ENCODE results near the gene EXPH5.

Gene EXPH5

GRCh38 chr11:108496643-108497256 is 96.8 kb downstream of the EXPH5 start:
- Mint-ChIP-seq H3K4me1 (peaks cover 31% of the 10 kb centered on the region), H3K9me3 (no peaks in the 10 kb centered on the region), H3K4me3 (peak overlapping the region; percentile 82), H3K27ac (peak overlapping the region; percentile 96), H3K36me3 (peaks cover 6% of the 10 kb centered on the region)
- DNase-seq (ENCODE audit: low spot score in 2 of 2) (no peak), ATAC-seq (no peak)

GRCh38 chr11:108495326-108495725 is 98.2 kb downstream of the EXPH5 start:
- Mint-ChIP-seq H3K4me1 (peaks cover 31% of the 10 kb centered on the region), H3K9me3 (no peaks in the 10 kb centered on the region), H3K4me3 (no peak overlapping the region), H3K27ac (no peak overlapping the region), H3K36me3 (peaks cover 6% of the 10 kb centered on the region)
- DNase-seq (ENCODE audit: low spot score in 2 of 2): no peak
- ATAC-seq: no peak

GRCh38 chr11:108494182-108494581 is 99.4 kb downstream of the EXPH5 start:
- Mint-ChIP-seq H3K36me3 (peaks cover 11% of the 10 kb centered on the region), H3K9me3 (no peaks in the 10 kb centered on the region), H3K27ac (no peak overlapping the region), H3K4me3 (no peak overlapping the region), H3K4me1 (peaks cover 31% of the 10 kb centered on the region)
- ATAC-seq (no peak), DNase-seq (ENCODE audit: low spot score in 2 of 2) (no peak)

- DNase-seq (ENCODE audit: low spot score in 2 of 2) (no peak), ATAC-seq (no peak)
- no peak overlapping the region for H3K27ac Mint-ChIP-seq
- H3K4me3 Mint-ChIP-seq: no peak overlapping the region
- peaks cover 23% of the 10 kb centered on the region for H3K4me1 Mint-ChIP-seq
- H3K9me3 Mint-ChIP-seq: no peaks in the 10 kb centered on the region
- peaks cover 20% of the 10 kb centered on the region for H3K36me3 Mint-ChIP-seq
Measured at GRCh38 chr11:108491936-108492335, 101.6 kb downstream of the EXPH5 start.

GRCh38 chr11:108486828-108487227 is 106.7 kb downstream of the EXPH5 start:
- Mint-ChIP-seq H3K27ac (peak overlapping the region; percentile 11), H3K9me3 (no peaks in the 10 kb centered on the region), H3K4me3 (no peak overlapping the region), H3K36me3 (peaks cover 56% of the 10 kb centered on the region), H3K4me1 (no peaks in the 10 kb centered on the region)
- ATAC-seq: no peak
- no peak for DNase-seq (ENCODE audit: low spot score in 2 of 2)

- no peak overlapping the region for H3K4me3 Mint-ChIP-seq
- peaks cover 61% of the 10 kb centered on the region for H3K36me3 Mint-ChIP-seq
- no peaks in the 10 kb centered on the region for H3K9me3 Mint-ChIP-seq
- H3K4me1 Mint-ChIP-seq: no peaks in the 10 kb centered on the region
- no peak for DNase-seq (ENCODE audit: low spot score in 2 of 2)
- no peak for ATAC-seq
- H3K27ac Mint-ChIP-seq: peak overlapping the region; percentile 11
Measured at GRCh38 chr11:108486331-108486730, 107.2 kb downstream of the EXPH5 start.

- ATAC-seq (no peak), DNase-seq (ENCODE audit: low spot score in 2 of 2) (no peak)
- peaks cover 69% of the 10 kb centered on the region for H3K36me3 Mint-ChIP-seq
- H3K4me3 Mint-ChIP-seq: no peak overlapping the region
- H3K27ac Mint-ChIP-seq: no peak overlapping the region
- H3K4me1 Mint-ChIP-seq: no peaks in the 10 kb centered on the region
- H3K9me3 Mint-ChIP-seq: no peaks in the 10 kb centered on the region
Measured at GRCh38 chr11:108483163-108483562, 110.4 kb downstream of the EXPH5 start.

- Mint-ChIP-seq H3K4me1 (no peaks in the 10 kb centered on the region), H3K9me3 (no peaks in the 10 kb centered on the region), H3K36me3 (peaks cover 52% of the 10 kb centered on the region), H3K27ac (no peak overlapping the region), H3K4me3 (no peak overlapping the region)
- DNase-seq (ENCODE audit: low spot score in 2 of 2) (no peak), ATAC-seq (no peak)
Measured at GRCh38 chr11:108474664-108475463, 118.7 kb downstream of the EXPH5 start.

- Mint-ChIP-seq H3K4me1 (no peaks in the 10 kb centered on the region), H3K4me3 (no peak overlapping the region), H3K9me3 (no peaks in the 10 kb centered on the region), H3K27ac (no peak overlapping the region), H3K36me3 (peaks cover 38% of the 10 kb centered on the region)
- DNase-seq (ENCODE audit: low spot score in 2 of 2): no peak
- no peak for ATAC-seq
Measured at GRCh38 chr11:108472681-108473080, 120.9 kb downstream of the EXPH5 start.

- no peak for DNase-seq (ENCODE audit: low spot score in 2 of 2)
- Mint-ChIP-seq H3K27ac (no peak overlapping the region), H3K4me3 (peak overlapping the region; percentile 91), H3K36me3 (no peaks in the 10 kb centered on the region), H3K4me1 (peaks cover 6% of the 10 kb centered on the region), H3K9me3 (no peaks in the 10 kb centered on the region)
- ATAC-seq: no peak
Measured at GRCh38 chr11:108468478-108468864, 125.1 kb downstream of the EXPH5 start.

GRCh38 chr11:108467091-108467823 is 126.3 kb downstream of the EXPH5 start, which contains the start of gene C11orf65:
C11orf65 (minus strand) TSS chr11:108467529; CDS start chr11:108461559, 5,970 bp downstream.
- H3K9me3 Mint-ChIP-seq: no peaks in the 10 kb centered on the region
- peak; percentile 99 for ATAC-seq
- peak within 1 kb of the TSS; percentile 98 for H3K27ac Mint-ChIP-seq
- DNase-seq (ENCODE audit: low spot score in 2 of 2): peak; percentile 81 to 98
- H3K4me3 Mint-ChIP-seq: peak within 1 kb of the TSS; percentile 91
- peaks cover 6% of the 10 kb centered on the region for H3K4me1 Mint-ChIP-seq
- no peaks in the 10 kb centered on the region for H3K36me3 Mint-ChIP-seq

- Mint-ChIP-seq H3K9me3 (no peaks in the 10 kb centered on the region), H3K4me3 (peak overlapping the region; percentile 91), H3K27ac (peak overlapping the region; percentile 98), H3K4me1 (peaks cover 6% of the 10 kb centered on the region), H3K36me3 (no peaks in the 10 kb centered on the region)
- ATAC-seq: no peak
- peak in 1 of 2 donors; percentile 55 for DNase-seq (ENCODE audit: low spot score in 2 of 2)
Measured at GRCh38 chr11:108466405-108466804, 127.2 kb downstream of the EXPH5 start.

Data from stimulated activated effector memory CD8-positive, alpha-beta T cell treated with anti-CD3 and anti-CD28 coated beads, Interleukin-12 subunit alpha, Interleukin-12 subunit beta, amount 100 ng/mL, for 72 hours (primary cell).